Hepatocyte (in vitro differentiated cells): Measurements from ENCODE around the gene SYDE1. TPM values are rescaled to one million over a fixed set of nuclear protein-coding genes. Genes with fewer than 3 reads are reported as not detected.

Experiments
- DNase-seq: peaks from one replicate; pipeline ENCODE4 v3.0.0-alpha.2; 2016; ENCODE audit warnings: low spot score
- H2AFZ ChIP-seq: fragments of 200-600 bp; sonication (generic); 2 replicates; pipeline ENCODE4 v1.6.0; 2016; ENCODE audit warnings: antibody characterized with exemption, mild to moderate bottlenecking
- H3K27ac ChIP-seq: fragments of 200-600 bp; sonication (generic); 2 replicates; pipeline ENCODE4 v1.5.1; 2016; ENCODE audit warnings: mild to moderate bottlenecking
- H3K27me3 ChIP-seq: fragments of 200-600 bp; sonication (generic); 2 replicates; pipeline ENCODE4 v1.6.1; 2016
- H3K36me3 ChIP-seq: fragments of 200-600 bp; sonication (generic); replicated peaks from 2 replicates; pipeline ENCODE4 v1.5.1; 2016; ENCODE audit warnings: low read depth; ENCODE audit not compliant: insufficient read depth
- H3K4me1 ChIP-seq: fragments of 200-600 bp; sonication (generic); 2 replicates; pipeline ENCODE4 v1.5.1; 2016; ENCODE audit warnings: mild to moderate bottlenecking, moderate library complexity; ENCODE audit not compliant: insufficient read depth
- H3K4me2 ChIP-seq: fragments of 200-600 bp; sonication (generic); 2 replicates; pipeline ENCODE4 v1.6.0; 2016
- H3K4me3 ChIP-seq: fragments of 200-600 bp; sonication (generic); 2 replicates; pipeline ENCODE4 v1.5.1; 2016; ENCODE audit warnings: mild to moderate bottlenecking
- H3K79me2 ChIP-seq: fragments of 200-600 bp; sonication (generic); 2 replicates; pipeline ENCODE4 v1.6.0; 2017; ENCODE audit warnings: mild to moderate bottlenecking
- H3K9me2 ChIP-seq: fragments of 200-600 bp; sonication (generic); replicated peaks from 2 replicates; pipeline ENCODE4 v1.6.0; 2017; ENCODE audit warnings: mild to moderate bottlenecking; ENCODE audit not compliant: insufficient read depth
- H3K9me3 ChIP-seq: fragments of 200-600 bp; sonication (generic); 2 replicates; pipeline ENCODE4 v1.5.1; 2016; ENCODE audit warnings: low read depth, mild to moderate bottlenecking
- H4K20me1 ChIP-seq: fragments of 200-600 bp; sonication (generic); 2 replicates; pipeline ENCODE4 v1.6.0; 2016; ENCODE audit warnings: mild to moderate bottlenecking; ENCODE audit not compliant: insufficient read depth, poor library complexity, severe bottlenecking
- CTCF ChIP-seq: fragments of 200-600 bp; sonication (generic); IDR thresholded peaks from 2 replicates; pipeline ENCODE4 v1.5.1; 2016; ENCODE audit warnings: antibody characterized with exemption, mild to moderate bottlenecking; ENCODE audit not compliant: poor library complexity
- EZH2 ChIP-seq: fragments of 200-600 bp; sonication (generic); IDR thresholded peaks from 2 replicates; pipeline ENCODE4 v1.6.1; 2016; ENCODE audit warnings: antibody characterized with exemption, mild to moderate bottlenecking, borderline replicate concordance
- EZH2phosphoT487 ChIP-seq: fragments of 200-600 bp; sonication (generic); IDR thresholded peaks from one replicate; pipeline ENCODE4 v1.6.1; 2018; ENCODE audit warnings: antibody characterized with exemption, mild to moderate bottlenecking, low read depth, moderate library complexity; ENCODE audit not compliant: unreplicated experiment, severe bottlenecking
- WGBS: methylation state at CpG from one replicate; pipeline ENCODE4 v1.1.6; 2016; ENCODE audit warnings: low lambda C conversion rate; ENCODE audit errors: missing lambda C conversion rate; 5-methylcytosine and 5-hydroxymethylcytosine counted together
- polyA plus RNA-seq: library from polyadenylated mRNA; unstranded; fragments of >200 nt; fragmentation: Nextera tagmentation; extraction: Ambion mirVana; gene quantifications from 2 replicates; pipeline ENCODE4 v1.2.1, GENCODE V29; 2016
- small RNA-seq: library from RNA; depleted of rRNA; stranded (forward); fragments of <200 nt; gene quantifications from one replicate; pipeline ENCODE3, GENCODE V24; 2014
- total RNA-seq: library from RNA; depleted of rRNA; stranded (reverse); fragments of >200 nt; gene quantifications from 2 replicates; pipeline ENCODE4 v1.2.3, GENCODE V29; 2014

SYDE1 gene
- total and polyA plus RNA-seq, 2 experiments from 2014 or later, result 17.8 to 18.5 TPM

DNA sequence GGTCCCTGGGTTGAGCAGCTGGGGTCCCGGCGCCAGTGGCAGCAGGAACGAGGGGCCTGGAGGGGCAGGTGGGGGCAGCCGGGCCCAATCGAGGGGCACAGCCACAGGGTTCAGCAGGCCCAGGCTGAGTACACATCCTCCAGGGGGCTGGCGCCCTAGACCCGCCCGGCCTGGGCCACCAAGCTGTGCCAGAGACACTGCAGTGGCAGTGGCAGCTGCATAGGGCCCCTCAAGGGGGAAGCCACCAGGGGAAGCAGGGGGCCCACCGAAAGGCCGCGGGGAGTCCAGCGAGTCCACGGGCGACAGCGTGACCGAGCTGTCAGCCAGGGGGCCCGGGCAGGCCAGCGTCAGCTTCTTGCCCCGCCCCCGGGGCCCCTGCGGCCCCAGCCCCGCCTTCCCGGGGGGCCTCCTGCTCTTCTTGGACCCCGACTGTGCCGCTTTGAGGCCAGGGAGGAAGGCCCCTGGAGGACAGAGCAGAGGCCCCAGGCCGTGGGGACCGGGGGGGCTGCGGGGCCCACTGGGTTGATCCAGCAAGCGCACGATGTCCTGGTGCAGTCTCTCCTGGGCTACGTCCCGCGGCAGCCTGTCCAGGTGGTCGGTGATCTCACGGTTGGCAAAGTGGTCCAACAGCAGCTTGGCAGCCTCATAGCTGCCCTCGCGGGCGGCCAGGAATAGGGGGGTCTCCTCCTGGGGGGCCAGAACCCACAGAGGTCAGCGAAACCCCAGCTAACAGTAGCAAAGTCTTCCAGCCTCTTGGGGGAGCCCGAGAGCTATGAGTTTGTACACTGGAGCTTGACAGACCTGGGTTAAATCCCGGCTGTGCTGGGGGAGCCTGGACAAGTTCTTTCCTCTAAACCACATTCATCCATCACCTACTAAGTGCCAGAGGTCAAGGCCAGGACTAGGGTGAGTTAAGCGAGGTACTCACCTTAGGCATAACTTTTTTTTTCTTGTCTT, 54.1 kb downstream of the SYDE1 start:
- DNase-seq, result no peak
- H3K27me3 ChIP-seq, result no peaks in the 10 kb centered on the region
- H3K27ac ChIP-seq, result no peak overlapping the region
- H3K9me2 ChIP-seq, result no peaks in the 10 kb centered on the region
- TF ChIP-seq CTCF, result peak; percentile 19
- TF ChIP-seq EZH2, result no peak
- TF ChIP-seq EZH2phosphoT487, result no peak
- no peaks in the 10 kb centered on the region for H3K79me2 ChIP-seq
- no peak overlapping the region for H2AFZ ChIP-seq
- H3K4me1 ChIP-seq, result no peaks in the 10 kb centered on the region
- no peaks in the 10 kb centered on the region for H4K20me1 ChIP-seq
- H3K4me3 ChIP-seq, result no peak overlapping the region
- H3K4me2 ChIP-seq, result no peak overlapping the region
- 95% methylated on average over 19 of the region's 42 CpGs for WGBS
- H3K9me3 ChIP-seq, result no peaks in the 10 kb centered on the region
- no peaks in the 10 kb centered on the region for H3K36me3 ChIP-seq

Small RNAs within 50 kb of the gene (small RNA-seq; reads per million reads assigned to genes)
- not detected for gene RNU6-782P

Other genes starting within 250 kb of the SYDE1 start
- not detected in 2 replicates for gene OR7A17, start 221.3 kb upstream of the SYDE1 start, total RNA-seq
- gene OR7A17, start 221.3 kb upstream of the SYDE1 start, polyA plus RNA-seq, result not detected in 2 replicates
- not detected in 2 replicates for gene OR7C2, start 165.9 kb upstream of the SYDE1 start, total RNA-seq
- gene OR7C2, start 165.9 kb upstream of the SYDE1 start, polyA plus RNA-seq, result not detected in 2 replicates
- gene SLC1A6, start 127.5 kb upstream of the SYDE1 start, total RNA-seq, result 1.2 and 8.1 TPM in 2 replicates
- gene SLC1A6, start 127.5 kb upstream of the SYDE1 start, polyA plus RNA-seq, result 4.6 and 7.1 TPM in 2 replicates
- not detected in 2 replicates for gene CASP14, start 57.9 kb upstream of the SYDE1 start, total RNA-seq
- not detected in 2 replicates for gene CASP14, start 57.9 kb upstream of the SYDE1 start, polyA plus RNA-seq
- not detected in 2 replicates for gene OR1I1, start 25.2 kb upstream of the SYDE1 start, total RNA-seq
- not detected in 2 replicates for gene OR1I1, start 25.2 kb upstream of the SYDE1 start, polyA plus RNA-seq
- gene NOTCH3, start 93.6 kb downstream of the SYDE1 start, total RNA-seq, result 17.2 and 25.2 TPM in 2 replicates
- gene NOTCH3, start 93.6 kb downstream of the SYDE1 start, polyA plus RNA-seq, result 30.0 and 34.8 TPM in 2 replicates
- 0.36 and 1.6 TPM in 2 replicates for gene EPHX3, start 125.0 kb downstream of the SYDE1 start, total RNA-seq
- gene EPHX3, start 125.0 kb downstream of the SYDE1 start, polyA plus RNA-seq, result 3.5 and 3.6 TPM in 2 replicates
- 18.0 and 18.1 TPM in 2 replicates for gene BRD4, start 225.1 kb downstream of the SYDE1 start, total RNA-seq
- gene BRD4, start 225.1 kb downstream of the SYDE1 start, polyA plus RNA-seq, result 88.4 and 109 TPM in 2 replicates